ENCODE results near the gene NPNT.

NPNT gene

DNA sequence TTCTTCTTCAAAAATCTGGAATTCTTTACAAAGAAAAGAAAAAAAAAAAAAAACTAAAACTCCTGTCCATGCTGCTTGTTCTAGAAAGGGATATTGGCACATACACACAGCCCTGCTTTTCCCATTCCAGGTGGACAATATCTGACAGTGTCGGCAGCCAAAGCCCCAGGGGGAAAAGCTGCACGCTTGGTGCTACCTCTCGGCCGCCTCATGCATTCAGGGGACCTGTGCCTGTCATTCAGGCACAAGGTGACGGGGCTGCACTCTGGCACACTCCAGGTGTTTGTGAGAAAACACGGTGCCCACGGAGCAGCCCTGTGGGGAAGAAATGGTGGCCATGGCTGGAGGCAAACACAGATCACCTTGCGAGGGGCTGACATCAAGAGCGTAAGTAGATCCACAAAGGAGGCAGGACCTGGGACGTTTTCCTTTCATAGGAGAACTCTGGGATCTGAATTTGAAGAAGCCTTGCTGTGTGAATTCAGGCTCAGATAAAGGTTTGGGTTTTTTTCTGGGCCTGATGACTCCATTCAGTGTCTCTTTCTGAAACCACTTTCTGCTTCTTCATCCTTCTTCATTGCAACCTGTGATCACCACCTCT is 71.9 kb downstream of the NPNT start:
- DNase-seq (ENCODE audit: low read depth in 3 of 3, low spot score in 1 of 3), result no peak

DNA sequence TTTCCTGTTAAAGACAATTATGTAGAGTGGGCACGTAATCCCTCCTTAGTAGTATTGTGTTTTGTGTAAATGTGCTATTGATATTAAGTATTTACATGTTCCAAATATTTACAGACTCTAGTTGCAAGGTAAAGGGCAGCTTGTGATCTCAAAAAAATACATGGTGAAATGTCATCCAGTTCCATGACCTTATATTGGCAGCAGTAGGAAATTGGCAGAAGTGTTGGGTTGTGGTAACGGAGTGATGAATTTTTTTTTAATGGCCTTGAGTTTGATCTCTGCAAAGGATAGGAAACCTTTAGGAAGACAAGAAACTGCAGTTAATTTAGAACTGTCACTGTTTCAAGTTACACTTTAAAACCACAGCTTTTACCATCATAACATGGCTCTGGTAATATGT is 74.3 kb downstream of the NPNT start:
- DNase-seq (ENCODE audit: low read depth in 3 of 3, low spot score in 1 of 3), result no peak

DNA sequence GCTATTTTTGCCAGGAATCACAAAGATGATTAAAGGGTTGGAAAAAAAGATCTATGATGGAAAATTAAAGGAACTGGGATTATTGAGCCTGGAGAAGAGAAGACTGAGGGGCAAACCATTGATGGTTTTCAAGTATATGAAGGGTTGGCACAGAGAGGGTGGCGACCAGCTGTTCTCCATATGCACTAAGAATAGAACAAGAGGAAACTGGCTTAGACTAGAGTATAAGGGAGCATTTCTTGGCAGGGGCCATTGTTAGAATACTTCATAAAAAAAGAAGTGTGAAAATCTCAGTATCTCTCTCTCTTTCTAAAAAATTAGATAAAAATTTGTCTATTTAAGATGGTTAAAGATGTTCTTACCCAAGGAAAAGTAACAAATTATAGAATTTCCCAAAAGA is 75.1 kb downstream of the NPNT start:
- no peak for DNase-seq (ENCODE audit: low read depth in 3 of 3, low spot score in 1 of 3)

DNA sequence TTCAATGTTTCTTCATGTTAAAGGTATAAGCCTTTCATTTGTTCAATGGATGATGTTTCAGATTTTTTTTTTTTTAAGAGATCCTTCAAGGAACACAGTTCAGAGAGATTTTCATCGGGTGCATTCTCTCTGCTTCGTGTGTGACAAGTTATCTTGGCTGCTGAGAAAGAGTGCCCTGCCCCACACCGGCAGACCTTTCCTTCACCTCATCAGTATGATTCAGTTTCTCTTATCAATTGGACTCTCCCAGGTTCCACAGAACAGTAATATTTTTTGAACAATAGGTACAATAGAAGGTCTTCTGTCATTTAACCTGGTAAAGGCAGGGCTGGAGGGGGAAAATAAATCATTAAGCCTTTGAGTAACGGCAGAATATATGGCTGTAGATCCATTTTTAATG is 75.8 kb downstream of the NPNT start:
- DNase-seq (ENCODE audit: low read depth in 3 of 3, low spot score in 1 of 3), result no peak

DNA sequence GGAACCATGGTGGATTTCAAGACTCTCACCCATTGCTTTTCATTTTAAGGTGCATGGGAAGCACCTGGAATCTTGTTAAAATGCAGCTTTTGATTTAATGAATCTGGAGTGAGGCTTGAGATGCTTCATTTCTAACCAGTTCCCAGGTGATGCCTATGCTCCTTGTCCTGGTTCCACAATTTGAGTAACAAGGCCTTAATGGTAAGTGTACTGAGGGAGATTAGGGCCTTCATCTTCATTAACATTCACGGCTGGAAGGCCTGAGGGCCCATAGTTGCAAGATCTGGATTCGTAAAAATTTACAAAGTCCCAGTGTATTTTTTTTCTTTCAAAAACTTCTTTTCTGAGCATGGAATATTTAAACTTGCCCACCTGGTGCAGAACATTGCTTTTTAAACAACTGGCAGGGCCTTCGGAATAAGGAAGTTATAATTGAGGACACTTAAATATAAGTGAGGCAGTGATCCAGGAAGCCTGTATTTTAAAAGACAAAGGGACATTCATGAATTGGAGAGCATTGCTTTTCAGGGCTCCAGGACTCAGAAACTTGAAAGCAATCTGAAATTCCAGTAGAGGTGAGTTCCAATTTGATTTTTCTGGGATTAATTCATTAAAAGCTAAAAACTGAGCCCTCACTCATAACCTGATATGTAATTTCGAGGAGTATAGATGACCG is 77.8 kb downstream of the NPNT start:
- DNase-seq (ENCODE audit: low read depth in 3 of 3, low spot score in 1 of 3), result no peak

DNA sequence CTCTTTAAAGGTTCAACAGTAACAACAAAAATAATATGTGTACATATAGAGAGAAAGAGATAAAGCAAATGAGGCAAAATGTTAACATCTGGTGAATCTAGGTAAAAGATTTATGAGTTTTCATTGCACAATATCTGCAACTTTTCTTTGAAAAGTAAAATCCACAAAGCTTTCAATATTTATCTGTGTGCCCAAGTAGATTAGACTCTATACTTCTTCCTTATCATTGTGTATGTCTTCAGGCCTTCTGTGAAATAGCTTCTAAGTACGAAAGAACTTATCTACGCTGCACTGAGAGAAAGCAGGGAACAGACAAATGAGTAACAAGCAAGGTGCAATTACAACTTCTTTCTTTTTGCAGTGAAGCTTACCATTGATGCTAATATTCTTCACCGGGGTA is 81.6 kb downstream of the NPNT start:
- DNase-seq (ENCODE audit: low read depth in 3 of 3, low spot score in 1 of 3), result no peak

DNA sequence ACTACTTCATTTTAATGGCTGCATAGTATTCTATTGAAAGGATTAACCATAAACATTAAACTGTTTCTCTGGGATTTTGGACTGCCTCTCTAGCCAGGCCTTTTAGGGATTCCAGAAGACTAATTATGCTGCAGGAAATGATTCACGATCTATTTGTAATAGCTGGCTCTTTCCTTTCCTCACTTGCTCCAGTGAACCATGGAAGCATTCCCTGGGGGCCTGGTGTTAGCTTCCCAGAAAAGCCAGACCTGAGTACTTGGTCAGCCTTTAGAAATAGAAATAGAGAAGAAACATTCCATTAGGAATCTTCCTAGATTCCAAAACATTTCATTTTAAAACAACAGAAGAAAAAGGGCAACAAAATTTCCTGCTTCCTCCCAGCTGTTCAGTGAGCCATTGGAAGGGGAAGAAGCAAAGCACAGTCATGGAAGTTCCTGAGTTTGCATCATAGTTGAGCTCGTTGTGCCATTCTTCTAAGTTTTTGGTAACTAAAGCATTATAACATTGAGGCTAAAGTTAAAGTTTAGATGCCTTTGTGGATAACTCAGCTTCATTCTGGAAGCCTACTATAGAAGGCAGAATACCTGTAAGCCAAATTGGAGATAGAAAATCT is 83.5 kb downstream of the NPNT start:
- no peak for DNase-seq (ENCODE audit: low read depth in 3 of 3, low spot score in 1 of 3)

DNA sequence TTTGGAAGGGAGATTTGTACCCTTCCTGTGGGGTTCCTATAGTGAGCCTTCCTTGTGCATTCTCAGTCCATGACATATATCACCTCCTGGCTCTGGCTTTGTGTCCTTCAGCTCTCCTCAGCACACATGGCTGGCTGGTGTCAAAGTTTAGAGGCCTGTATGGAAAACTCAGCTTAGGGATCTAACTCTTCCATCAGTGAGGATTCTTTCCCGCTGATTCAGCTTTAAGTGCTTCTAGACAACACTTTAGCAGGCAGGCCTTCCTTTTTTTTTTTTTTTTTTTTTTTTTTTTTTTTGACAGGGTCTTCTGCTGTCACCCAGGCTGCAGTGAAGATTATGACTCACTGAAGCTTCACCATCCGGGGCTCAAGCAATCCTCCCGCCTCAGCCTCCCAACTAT is 84.2 kb downstream of the NPNT start:
- no peak for DNase-seq (ENCODE audit: low read depth in 3 of 3, low spot score in 1 of 3)

- no peak for DNase-seq (ENCODE audit: low read depth in 3 of 3, low spot score in 1 of 3)
Measured at GRCh38 chr4:105988671-105989070, 93.4 kb downstream of the NPNT start.

DNA sequence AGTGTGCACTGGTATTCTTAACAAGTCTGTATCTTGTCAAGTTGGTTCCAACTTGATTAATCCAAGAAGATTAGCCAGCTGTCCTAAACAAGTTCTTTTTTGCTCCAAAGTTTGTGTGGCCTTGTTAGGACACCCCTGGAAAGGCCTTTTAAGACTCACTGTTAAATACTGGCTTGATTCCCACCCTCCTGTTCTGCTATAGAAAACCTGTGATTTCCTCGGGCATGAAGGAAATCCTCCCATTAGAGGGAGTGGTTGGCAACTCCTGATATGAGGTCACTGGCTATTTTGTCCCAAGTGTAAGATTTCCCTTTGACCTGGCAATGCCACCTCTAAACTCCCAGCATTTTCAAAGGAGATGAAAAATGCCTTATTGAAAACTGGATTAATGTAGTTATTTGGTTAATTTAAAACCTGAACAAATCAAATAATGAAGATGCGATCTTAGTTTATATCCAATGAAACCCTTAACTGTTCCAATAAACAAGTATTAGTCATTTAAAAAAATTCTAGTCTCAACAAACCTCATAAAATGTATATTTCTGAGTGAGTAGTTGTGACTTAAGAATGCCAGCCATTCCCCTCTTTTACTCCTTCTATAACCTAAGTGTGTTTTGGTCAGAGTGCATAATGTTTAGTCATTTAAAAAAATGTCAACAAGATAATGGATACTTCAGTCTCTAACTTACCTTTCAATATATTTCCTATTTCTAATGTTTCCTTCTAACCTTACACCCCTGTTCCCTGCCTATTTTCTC is 94.4 kb downstream of the NPNT start:
- DNase-seq (ENCODE audit: low read depth in 3 of 3, low spot score in 1 of 3), result no peak

DNA sequence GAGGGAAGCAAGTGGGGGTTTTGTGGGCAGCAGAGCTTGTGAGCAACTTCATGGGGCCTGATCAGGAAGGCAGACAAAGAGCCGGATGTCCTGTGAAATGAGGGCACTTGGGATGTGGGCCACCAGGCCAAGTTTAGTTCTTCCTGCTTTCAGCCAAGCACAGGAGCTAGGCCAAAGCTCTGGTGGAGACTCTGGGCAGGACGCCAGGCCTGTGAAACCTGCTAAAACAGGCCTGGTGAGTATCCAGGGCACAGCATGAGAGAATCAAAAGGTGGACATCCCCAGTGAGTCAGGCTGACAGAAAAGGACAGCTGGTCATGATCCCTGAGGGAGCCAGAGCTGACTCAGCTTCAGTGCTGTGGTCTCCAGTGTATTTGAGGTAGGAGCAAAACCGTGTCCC is 95.7 kb downstream of the NPNT start:
- no peak for DNase-seq (ENCODE audit: low read depth in 3 of 3, low spot score in 1 of 3)

DNA sequence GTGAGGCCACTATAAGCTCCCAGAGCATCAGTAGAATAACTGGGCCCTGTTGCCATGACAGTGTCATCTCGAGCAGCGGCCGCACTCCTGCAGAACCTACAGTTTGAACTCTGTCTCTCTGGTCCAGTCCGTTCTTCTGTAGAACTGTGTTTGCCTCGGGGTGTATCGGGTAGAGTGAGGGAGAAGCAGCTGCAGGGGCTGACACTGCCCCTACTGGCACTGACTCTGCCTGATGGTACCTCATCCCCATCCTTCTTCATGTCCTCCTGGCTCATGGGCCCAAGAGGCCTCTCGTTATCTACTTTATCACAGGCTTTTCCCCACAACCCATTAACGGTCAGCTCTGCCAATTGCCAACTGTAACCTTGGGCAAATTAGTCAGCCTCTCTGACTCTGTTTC is 96.5 kb downstream of the NPNT start:
- no peak for DNase-seq (ENCODE audit: low read depth in 3 of 3, low spot score in 1 of 3)

GRCh38 chr4:105992641-105993305 is 97.5 kb downstream of the NPNT start:
- DNase-seq (ENCODE audit: low read depth in 3 of 3, low spot score in 1 of 3), result no peak

- DNase-seq (ENCODE audit: low read depth in 3 of 3, low spot score in 1 of 3), result no peak
Measured at GRCh38 chr4:105994061-105994460, 98.8 kb downstream of the NPNT start.

DNA sequence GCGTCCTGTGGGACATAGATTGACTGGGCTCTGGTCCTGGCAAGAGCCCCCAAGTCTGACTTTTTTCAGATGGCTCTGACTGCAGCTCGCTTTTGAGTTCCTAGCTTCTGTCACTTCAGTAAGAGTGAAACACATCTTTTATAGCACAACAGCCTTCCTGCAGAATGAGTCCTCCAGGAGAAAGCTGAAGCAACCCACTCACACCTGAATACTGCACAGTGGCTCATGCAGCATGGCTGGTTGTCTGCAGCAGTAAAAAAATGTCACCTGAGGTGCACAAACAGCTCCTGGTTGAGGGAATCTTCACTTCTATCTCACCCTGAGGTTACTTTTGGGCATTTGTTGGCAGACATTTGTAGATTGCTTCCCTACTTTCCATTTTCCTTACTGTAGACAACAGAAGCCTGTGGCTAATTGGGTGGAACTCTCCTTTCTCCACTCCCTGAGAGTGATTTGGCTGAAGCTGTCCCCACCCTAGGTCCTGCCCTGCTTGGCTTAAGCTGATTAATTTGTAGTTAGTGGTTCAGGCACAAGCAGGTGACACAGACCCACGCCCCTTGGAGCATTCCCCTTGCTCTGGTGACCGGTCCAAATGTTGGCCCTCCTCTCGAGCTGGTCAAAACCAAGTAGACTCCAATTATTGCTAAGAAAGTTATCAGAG is 99.7 kb downstream of the NPNT start:
- no peak for DNase-seq (ENCODE audit: low read depth in 3 of 3, low spot score in 1 of 3)

DNA sequence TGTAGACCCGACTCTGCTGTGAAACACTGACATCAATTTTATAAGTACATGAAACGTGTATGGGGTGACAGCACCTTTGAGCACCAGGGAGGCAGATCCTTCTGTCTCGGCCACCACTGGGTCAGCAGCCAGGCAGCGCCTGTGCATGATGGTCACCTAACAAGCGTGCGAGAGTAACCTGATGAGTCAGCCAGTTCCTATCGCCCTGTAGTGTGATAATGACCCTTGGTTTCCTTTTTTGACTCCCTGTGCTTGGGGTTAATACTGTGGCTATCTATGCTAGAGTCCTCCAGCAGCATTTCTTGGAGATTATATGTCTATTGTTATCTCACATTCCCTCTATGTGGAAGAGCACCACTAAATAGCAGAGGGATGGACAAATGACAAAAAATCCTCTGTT is 101.6 kb downstream of the NPNT start:
- no peak for DNase-seq (ENCODE audit: low read depth in 3 of 3, low spot score in 1 of 3)

- DNase-seq (ENCODE audit: low read depth in 3 of 3, low spot score in 1 of 3), result no peak
Measured at GRCh38 chr4:105998171-105999063, 103.1 kb downstream of the NPNT start.

DNA sequence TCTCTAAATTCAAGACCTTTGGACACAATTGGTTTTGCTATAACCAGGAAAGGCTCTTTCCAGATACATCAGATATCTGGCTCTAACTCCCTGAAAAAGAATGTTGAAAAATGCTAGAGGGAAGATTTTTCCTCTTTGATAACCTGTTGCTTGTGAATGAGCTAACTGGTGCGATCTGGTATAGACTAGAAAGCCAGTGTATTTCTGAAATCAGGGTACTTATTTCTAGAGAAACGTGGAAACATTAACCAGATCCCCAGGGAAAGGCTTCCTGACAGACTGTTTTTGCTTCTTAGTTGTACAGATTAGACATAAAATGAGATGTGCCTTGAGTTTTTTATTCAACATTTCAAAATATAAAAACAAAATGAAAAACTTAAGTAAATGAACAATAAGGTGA is 107.7 kb downstream of the NPNT start:
- DNase-seq (ENCODE audit: low read depth in 3 of 3, low spot score in 1 of 3), result no peak

DNA sequence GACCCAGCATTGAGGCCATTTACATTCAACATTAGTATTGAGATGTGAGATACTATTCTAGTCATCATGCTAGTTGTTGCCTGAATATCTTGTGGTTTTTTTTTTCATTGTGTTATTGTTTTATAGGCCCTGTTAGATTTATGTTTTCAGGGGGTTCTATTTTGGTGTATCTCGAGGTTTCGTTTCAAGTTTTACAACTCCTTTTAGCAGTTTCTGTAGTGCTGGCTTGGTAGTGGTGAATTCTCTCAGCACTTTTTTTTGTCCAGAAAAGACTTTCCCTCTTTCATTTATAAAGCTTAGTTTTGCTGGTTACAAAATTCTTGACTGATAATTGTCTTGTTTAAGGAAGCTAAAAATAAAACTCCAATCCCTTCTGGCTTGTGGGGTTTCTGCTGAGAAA is 115.5 kb downstream of the NPNT start:
- DNase-seq (ENCODE audit: low read depth in 3 of 3, low spot score in 1 of 3), result no peak

DNA sequence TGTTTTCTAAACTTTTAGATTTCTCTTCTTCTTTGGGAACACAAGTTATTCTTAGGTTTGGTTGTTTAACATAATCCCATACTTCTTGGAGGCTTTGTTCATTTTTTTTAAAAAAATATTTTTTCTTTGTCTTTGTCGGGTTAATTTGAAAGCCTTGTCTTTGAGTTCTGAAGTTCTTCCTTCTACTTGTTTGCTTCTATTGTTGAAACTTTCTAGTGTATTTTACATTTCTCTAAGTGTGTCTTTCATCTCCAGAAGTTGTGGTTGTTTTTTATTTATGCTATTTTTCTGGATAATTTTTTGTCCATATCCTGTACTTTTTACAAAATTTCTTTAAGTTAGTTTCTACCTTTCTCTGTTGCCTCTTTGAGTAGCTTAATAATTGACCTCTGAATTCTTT is 116.1 kb downstream of the NPNT start:
- no peak for DNase-seq (ENCODE audit: low read depth in 3 of 3, low spot score in 1 of 3)
